ENCODE data around the gene DOCK2. TPM values are rescaled to one million over a fixed set of nuclear protein-coding genes. Genes with fewer than 3 reads are reported as not detected.

The DOCK2 gene
- total and polyA plus RNA-seq, 2 of the 8 experiments (the other 6 are each of a cell fraction or from before 2014, with no cell fraction given): 3.9 to 5.7 TPM

- no peak for TF ChIP-seq CTCF (IDR thresholded peaks at IDR 0.05; ENCODE audit: control extremely low read depth in 1 of 3, insufficient read depth in 1 of 3, low read depth in 1 of 3, low read length in 3 of 3)
Observed at GRCh38 chr5:169886033-169886432, 249.0 kb downstream of the DOCK2 start (continued).
